Thyroid gland (tissue), 4 donors: ENCODE measurements around the gene TMEM255B. TPM values are rescaled to one million over a fixed set of nuclear protein-coding genes. Genes with fewer than 3 reads are reported as not detected.

Experiments
- DNase-seq, 2 donors: peaks; one replicate each; pipeline ENCODE4 v3.0.0-alpha.2; 2019
- H3K27ac ChIP-seq, 3 donors: fragments of 200-600 bp; sonication (generic); 1 replicate in 2 of 3; 2 replicates in 1 of 3; pipeline ENCODE4 v1.5.1; 2016 to 2019; ENCODE audit warnings: mild to moderate bottlenecking in 1 of 3, moderate library complexity in 1 of 3
- H3K27me3 ChIP-seq: fragments of 200-600 bp; sonication (generic); one replicate; pipeline ENCODE4 v1.5.1; 2019
- H3K36me3 ChIP-seq, 2 donors: fragments of 200-600 bp; sonication (generic); one replicate each; pipeline ENCODE4 v1.5.1; 2016 to 2019
- H3K4me1 ChIP-seq, 2 donors: fragments of 200-600 bp; sonication (generic); one replicate each; pipeline ENCODE4 v1.5.1; 2017 to 2019
- H3K4me3 ChIP-seq, 3 donors: fragments of 200-600 bp; sonication (generic); replicated peaks in 1 of 3; 1 replicate in 2 of 3; 2 replicates in 1 of 3; pipeline ENCODE4 v1.5.1; 2016; ENCODE audit warnings: mild to moderate bottlenecking in 1 of 3
- H3K9me3 ChIP-seq: fragments of 200-600 bp; sonication (generic); one replicate; pipeline ENCODE4 v1.5.1; 2017
- POLR2A ChIP-seq, 2 donors: fragments of 450-650 bp; IDR thresholded peaks; one replicate each; pipeline ENCODE4 v1.6.1; 2017; ENCODE audit warnings: antibody characterized with exemption in 2 of 2, mild to moderate bottlenecking in 2 of 2, moderate library complexity in 1 of 2
- WGBS, 2 donors: methylation state at CpG; one replicate each; pipeline ENCODE4 v1.1.5; 2017; 5-methylcytosine and 5-hydroxymethylcytosine counted together
- intact Hi-C: fragments of 100-400 bp; cut with DNase I; formaldehyde crosslinking; loops from one replicate; pipeline ENCODE4 v1.15.1; 2023
- total RNA-seq, 4 donors: library from RNA; depleted of rRNA; stranded (reverse); fragments of >200 nt; gene quantifications; one replicate each; pipeline ENCODE4 v1.2.3, GENCODE V29; 2016
- TF ChIP-seq, protein P1 (sequence below), 6 experiments: fragments of 200-600 bp in 3 of 6; fragments of 450-650 bp in 3 of 6; sonication (generic) in 3 of 6; IDR thresholded peaks; one replicate each; pipeline ENCODE4 v1.5.1; 2016 to 2019; ENCODE audit warnings: antibody characterized with exemption in 6 of 6, mild to moderate bottlenecking in 2 of 6, inconsistent platforms in 1 of 6, moderate library complexity in 1 of 6

Gene TMEM255B
- total RNA-seq, 4 donors from 2014 or later: 6.1 to 9.2 (median 8.3) TPM

DNA sequence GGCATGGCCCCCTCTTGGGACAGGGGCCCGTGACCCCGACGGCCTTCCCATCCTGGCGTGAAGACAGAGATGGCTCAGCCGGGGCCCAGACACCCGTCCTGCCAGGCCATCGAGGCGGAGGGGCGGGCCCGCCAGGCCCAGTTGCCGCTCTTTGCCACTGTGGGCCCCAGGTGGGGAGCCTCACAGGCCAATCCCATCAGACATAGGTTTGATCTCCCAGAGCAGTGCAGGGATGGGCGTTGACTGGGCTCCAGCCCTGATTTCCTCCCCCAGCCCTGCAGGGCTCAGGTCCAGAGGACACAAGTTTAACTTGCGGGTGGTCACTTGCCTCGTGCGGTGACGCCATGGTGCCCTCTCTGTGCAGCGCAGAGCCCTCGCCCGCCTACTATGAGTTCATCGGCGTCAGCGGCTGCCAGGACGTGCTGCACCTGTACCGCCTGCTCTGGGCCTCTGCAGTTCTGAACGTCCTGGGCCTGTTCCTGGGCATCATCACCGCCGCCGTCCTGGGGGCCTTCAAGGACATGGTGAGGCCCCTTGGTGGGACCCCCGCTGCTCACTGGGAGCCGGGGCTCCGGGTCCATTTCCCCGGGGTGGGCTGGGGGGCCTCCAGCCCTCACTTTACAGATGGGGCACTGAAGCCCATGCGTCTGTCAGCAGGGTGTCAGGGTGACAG is 42.4 kb downstream of the TMEM255B start:
- H3K9me3 ChIP-seq: no peaks in the 10 kb centered on the region
- 89 to 94% methylated on average over 13 to 28 of the region's 33 CpGs for WGBS, 2 donors
- DNase-seq: no peak
- H3K4me3 ChIP-seq: no peak overlapping the region
- H3K27ac ChIP-seq: no peak overlapping the region
- H3K27me3 ChIP-seq: no peaks in the 10 kb centered on the region
- H3K36me3 ChIP-seq: no peaks in the 10 kb centered on the region
- no peak for TF ChIP-seq POLR2A (IDR thresholded peaks at IDR 0.05)
- TF ChIP-seq, protein P1, sequence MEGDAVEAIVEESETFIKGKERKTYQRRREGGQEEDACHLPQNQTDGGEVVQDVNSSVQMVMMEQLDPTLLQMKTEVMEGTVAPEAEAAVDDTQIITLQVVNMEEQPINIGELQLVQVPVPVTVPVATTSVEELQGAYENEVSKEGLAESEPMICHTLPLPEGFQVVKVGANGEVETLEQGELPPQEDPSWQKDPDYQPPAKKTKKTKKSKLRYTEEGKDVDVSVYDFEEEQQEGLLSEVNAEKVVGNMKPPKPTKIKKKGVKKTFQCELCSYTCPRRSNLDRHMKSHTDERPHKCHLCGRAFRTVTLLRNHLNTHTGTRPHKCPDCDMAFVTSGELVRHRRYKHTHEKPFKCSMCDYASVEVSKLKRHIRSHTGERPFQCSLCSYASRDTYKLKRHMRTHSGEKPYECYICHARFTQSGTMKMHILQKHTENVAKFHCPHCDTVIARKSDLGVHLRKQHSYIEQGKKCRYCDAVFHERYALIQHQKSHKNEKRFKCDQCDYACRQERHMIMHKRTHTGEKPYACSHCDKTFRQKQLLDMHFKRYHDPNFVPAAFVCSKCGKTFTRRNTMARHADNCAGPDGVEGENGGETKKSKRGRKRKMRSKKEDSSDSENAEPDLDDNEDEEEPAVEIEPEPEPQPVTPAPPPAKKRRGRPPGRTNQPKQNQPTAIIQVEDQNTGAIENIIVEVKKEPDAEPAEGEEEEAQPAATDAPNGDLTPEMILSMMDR (IDR thresholded peaks at IDR 0.05): no peak
- H3K4me1 ChIP-seq: peaks cover 0 to 6% of the 10 kb centered on the region in 2 donors
- intact Hi-C loops: no loop called here

DNA sequence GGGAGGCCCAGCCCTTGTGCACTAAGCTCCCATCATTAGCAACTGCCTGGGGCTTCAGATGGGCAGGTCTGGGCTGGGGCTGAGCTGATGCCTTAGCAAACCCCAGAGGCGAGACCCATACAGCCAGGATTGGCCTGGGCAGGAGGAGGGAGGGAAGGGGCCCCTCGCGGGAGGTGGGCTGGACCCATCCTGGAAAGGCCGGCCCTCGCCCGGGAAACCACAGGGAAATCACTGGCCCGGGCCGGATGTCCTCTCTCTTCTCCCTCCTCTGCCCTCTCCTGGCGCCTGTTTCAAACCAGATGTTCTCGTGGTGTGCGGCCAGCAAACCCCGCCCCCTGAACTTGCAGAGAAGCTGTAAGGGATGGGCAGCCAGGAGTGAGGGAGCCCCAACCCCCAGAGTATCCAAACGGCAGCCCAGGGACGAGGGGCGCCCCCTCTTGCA is 43.1 kb downstream of the TMEM255B start:
- Histone ChIP-seq H3K9me3 (no peaks in the 10 kb centered on the region), H3K27me3 (no peaks in the 10 kb centered on the region), H3K4me1 (peaks cover 0 to 6% of the 10 kb centered on the region in 2 donors), H3K27ac (no peak overlapping the region), H3K4me3 (no peak overlapping the region), H3K36me3 (no peaks in the 10 kb centered on the region)
- no peak for DNase-seq
- TF ChIP-seq, protein P1 (IDR thresholded peaks at IDR 0.05): no peak
- TF ChIP-seq POLR2A (IDR thresholded peaks at IDR 0.05): no peak
- 35 to 37% methylated on average over 7 to 13 of the region's 15 CpGs for WGBS, 2 donors
- intact Hi-C loops: no loop called here

DNA sequence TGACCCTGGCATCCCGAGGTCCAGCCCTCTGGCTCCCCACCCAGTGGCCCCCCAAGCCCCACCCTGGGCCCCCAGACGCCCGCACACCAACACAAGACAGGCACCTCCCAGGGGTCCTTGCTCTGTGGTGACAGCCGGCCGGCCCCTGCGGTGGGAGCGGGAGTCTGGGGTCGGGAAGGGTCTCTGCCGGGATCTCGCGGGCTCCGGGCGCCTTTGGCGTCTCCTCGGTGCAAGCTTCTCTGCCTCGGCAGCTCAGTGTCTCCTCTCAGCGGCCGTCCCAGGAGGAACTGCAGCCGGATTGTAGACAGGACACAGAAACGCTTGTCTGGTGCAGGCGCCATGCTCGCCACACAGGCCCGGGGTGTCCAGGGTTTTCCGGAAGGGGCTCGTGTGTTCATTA is 43.7 kb downstream of the TMEM255B start:
- no peak overlapping the region for H3K27ac ChIP-seq
- TF ChIP-seq POLR2A (IDR thresholded peaks at IDR 0.05): no peak
- TF ChIP-seq, protein P1 (IDR thresholded peaks at IDR 0.05): no peak
- H3K36me3 ChIP-seq: no peaks in the 10 kb centered on the region
- DNase-seq: no peak
- intact Hi-C loops: no loop called here
- 26 to 70% methylated on average over 3 to 7 of the region's 25 CpGs for WGBS, 2 donors
- H3K27me3 ChIP-seq: no peaks in the 10 kb centered on the region
- no peak overlapping the region for H3K4me3 ChIP-seq
- no peaks in the 10 kb centered on the region for H3K9me3 ChIP-seq
- H3K4me1 ChIP-seq: peaks cover 0 to 6% of the 10 kb centered on the region in 2 donors

DNA sequence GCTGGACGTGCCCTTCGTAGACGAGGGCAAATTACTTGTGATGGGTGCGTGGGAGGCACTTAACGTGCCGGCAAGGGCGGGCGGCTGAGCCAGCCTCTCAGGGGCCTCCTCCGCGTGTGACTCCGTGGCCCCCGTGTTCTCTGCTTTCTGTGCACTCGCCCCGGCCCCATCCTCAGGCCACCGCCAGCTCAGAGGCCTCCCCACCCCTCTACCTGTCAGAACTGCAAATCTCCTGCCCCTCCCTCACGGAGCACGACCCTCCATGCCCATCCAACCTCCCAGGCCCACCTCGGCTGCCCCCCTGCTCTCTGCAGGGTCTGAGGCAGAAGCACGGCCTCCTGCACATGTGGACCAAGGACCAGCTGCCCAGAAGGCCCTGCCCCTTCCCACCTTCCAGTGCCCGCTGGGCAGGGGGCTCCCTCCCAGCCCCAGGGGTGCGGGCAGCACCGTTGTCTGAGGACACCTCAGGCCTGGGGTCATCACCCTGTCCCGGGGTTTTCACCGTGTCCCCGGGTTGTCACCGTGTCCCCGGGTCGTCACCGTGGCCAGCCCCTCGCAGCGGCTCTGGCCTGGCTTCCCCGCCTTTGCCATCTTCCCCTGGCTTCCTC is 44.5 kb downstream of the TMEM255B start:
- WGBS, 2 donors: 81 to 83% methylated on average over 24 to 25 of the region's 32 CpGs
- no peak for DNase-seq
- Histone ChIP-seq H3K4me1 (peaks cover 0 to 6% of the 10 kb centered on the region in 2 donors), H3K9me3 (no peaks in the 10 kb centered on the region), H3K27me3 (no peaks in the 10 kb centered on the region), H3K36me3 (no peaks in the 10 kb centered on the region), H3K4me3 (no peak overlapping the region), H3K27ac (no peak overlapping the region)
- intact Hi-C loops: no loop called here
- TF ChIP-seq, protein P1 (IDR thresholded peaks at IDR 0.05): no peak
- no peak for TF ChIP-seq POLR2A (IDR thresholded peaks at IDR 0.05)

DNA sequence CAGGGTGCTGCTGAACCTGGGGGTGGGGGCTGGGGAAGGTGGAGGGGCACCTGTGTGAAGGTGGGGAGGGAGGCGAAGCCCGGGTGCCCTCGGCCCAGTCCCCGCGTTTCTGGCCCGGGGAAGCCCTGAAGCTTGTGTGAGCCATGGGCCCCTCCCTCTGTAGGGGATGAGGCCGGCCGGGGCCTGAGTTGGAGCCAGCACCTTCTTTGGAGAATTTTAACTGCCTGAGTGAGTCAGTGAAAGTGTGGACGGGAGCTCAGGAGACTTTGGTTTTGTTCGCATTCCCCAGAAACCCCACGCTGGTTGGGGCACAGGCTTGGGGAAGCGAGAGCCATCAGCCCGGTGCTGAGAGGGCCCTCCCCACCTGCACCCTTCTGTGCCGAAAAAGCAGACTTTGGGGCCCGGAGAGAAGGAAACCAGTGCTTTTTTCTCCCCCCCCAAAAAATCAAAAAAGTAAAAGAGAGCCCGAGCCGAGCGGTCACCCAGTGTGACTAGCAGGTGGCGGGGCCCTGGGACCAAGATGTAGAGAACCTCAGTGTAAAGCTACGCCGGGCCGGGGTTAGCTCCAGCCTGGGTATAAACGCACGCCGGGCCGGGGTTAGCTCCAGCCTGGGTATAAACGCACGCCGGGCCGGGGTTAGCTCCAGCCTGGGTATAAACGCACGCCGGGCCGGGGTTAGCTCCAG is 45.1 kb downstream of the TMEM255B start:
- intact Hi-C loops: no loop called here
- H3K4me1 ChIP-seq: peaks cover 0 to 6% of the 10 kb centered on the region in 2 donors
- WGBS, 2 donors: 92% methylated on average over 24 to 27 of the region's 34 CpGs
- no peak overlapping the region for H3K4me3 ChIP-seq
- no peaks in the 10 kb centered on the region for H3K9me3 ChIP-seq
- no peaks in the 10 kb centered on the region for H3K27me3 ChIP-seq
- no peak overlapping the region for H3K27ac ChIP-seq
- DNase-seq: no peak
- TF ChIP-seq, protein P1 (IDR thresholded peaks at IDR 0.05): no peak
- no peak for TF ChIP-seq POLR2A (IDR thresholded peaks at IDR 0.05)
- H3K36me3 ChIP-seq: no peaks in the 10 kb centered on the region
